NT2/D1 (cell line): Measurements from ENCODE around the gene DACH2.

ENCODE experiments used
- SUZ12 ChIP-seq: IDR thresholded peaks from 2 replicates; pipeline ENCODE4 v1.6.1; 2011; ENCODE audit not compliant: insufficient read length, insufficient read depth; ENCODE audit errors: extremely low read depth
- YY1 ChIP-seq: IDR thresholded peaks from 2 replicates; pipeline ENCODE4 v1.6.1; 2011; ENCODE audit not compliant: insufficient read length, insufficient read depth
- ZNF274 ChIP-seq: IDR thresholded peaks from 2 replicates; pipeline ENCODE4 v1.6.1; 2011; ENCODE audit warnings: mild to moderate bottlenecking, low read depth, low read length

- no peak for TF ChIP-seq YY1
- TF ChIP-seq ZNF274, result no peak
- no peak for TF ChIP-seq SUZ12
Measured at GRCh38 chrX:86711531-86712180, 563.4 kb downstream of the DACH2 start.
